Breast epithelium (tissue), 4 donors: ENCODE measurements around the gene ESPNL. TPM values are rescaled to one million over a fixed set of nuclear protein-coding genes. Genes with fewer than 3 reads are reported as not detected.
A peak's percentile ranks its signal among the peaks of the same experiment; 100 is the strongest.

Experiments
- DNase-seq, 2 donors: peaks; one replicate each; pipeline ENCODE4 v3.0.0-alpha.2; 2019; ENCODE audit warnings: low spot score in 2 of 2
- H3K27ac ChIP-seq, 2 donors: fragments of 200-600 bp; sonication (generic) in 1 of 2; one replicate each; pipeline ENCODE4 v1.5.1; 2016 to 2019; ENCODE audit warnings: mild to moderate bottlenecking in 1 of 2
- H3K27me3 ChIP-seq, 2 donors: fragments of 200-600 bp; sonication (generic) in 1 of 2; one replicate each; pipeline versions ENCODE4 v1.5.1 to v1.6.0; 2017 to 2019; ENCODE audit warnings: control low read depth in 1 of 2, mild to moderate bottlenecking in 1 of 2
- H3K36me3 ChIP-seq: fragments of 200-600 bp; one replicate; pipeline ENCODE4 v1.5.1; 2019
- H3K4me1 ChIP-seq, 2 donors: fragments of 200-600 bp; sonication (generic); one replicate each; pipeline ENCODE4 v1.5.1; 2016 to 2019; ENCODE audit warnings: control low read depth in 1 of 2
- H3K4me3 ChIP-seq, 3 donors: fragments of 200-600 bp; sonication (generic); 1 replicate in 2 of 3; 2 replicates in 1 of 3; pipeline ENCODE4 v1.5.1; 2016 to 2019; ENCODE audit warnings: mild to moderate bottlenecking in 3 of 3, moderate library complexity in 2 of 3
- H3K9me3 ChIP-seq, 2 donors: fragments of 200-600 bp; sonication (generic) in 1 of 2; one replicate each; pipeline ENCODE4 v1.5.1; 2016 to 2019; ENCODE audit warnings: control low read depth in 1 of 2
- POLR2A ChIP-seq: fragments of 450-650 bp; IDR thresholded peaks from one replicate; pipeline ENCODE4 v1.6.1; 2016; ENCODE audit warnings: antibody characterized with exemption, mild to moderate bottlenecking, moderate library complexity
- POLR2AphosphoS5 ChIP-seq, 3 donors: sonication (generic); formaldehyde crosslinking; IDR thresholded peaks; one replicate each; pipeline ENCODE4 v1.6.1; 2017; ENCODE audit warnings: antibody characterized with exemption in 3 of 3
- intact Hi-C: fragments of 100-400 bp; cut with DNase I; formaldehyde crosslinking; loops from one replicate; pipeline ENCODE4 v1.15.1; 2023; ENCODE audit warnings: low total_unique reads
- total RNA-seq, 3 donors: library from RNA; depleted of rRNA; stranded (reverse); fragments of >200 nt; gene quantifications; one replicate each; pipeline ENCODE4 v1.1.0, GENCODE V29; 2016
- TF ChIP-seq, protein P1 (sequence below), 3 donors: fragments of 450-650 bp; IDR thresholded peaks; one replicate each; pipeline ENCODE4 v1.5.1; 2016 to 2017; ENCODE audit warnings: antibody characterized with exemption in 3 of 3, mild to moderate bottlenecking in 3 of 3, moderate library complexity in 3 of 3

ESPNL gene
- total RNA-seq, 3 donors from 2014 or later = 0.15 to 1.3 (median 0.64) TPM

DNA sequence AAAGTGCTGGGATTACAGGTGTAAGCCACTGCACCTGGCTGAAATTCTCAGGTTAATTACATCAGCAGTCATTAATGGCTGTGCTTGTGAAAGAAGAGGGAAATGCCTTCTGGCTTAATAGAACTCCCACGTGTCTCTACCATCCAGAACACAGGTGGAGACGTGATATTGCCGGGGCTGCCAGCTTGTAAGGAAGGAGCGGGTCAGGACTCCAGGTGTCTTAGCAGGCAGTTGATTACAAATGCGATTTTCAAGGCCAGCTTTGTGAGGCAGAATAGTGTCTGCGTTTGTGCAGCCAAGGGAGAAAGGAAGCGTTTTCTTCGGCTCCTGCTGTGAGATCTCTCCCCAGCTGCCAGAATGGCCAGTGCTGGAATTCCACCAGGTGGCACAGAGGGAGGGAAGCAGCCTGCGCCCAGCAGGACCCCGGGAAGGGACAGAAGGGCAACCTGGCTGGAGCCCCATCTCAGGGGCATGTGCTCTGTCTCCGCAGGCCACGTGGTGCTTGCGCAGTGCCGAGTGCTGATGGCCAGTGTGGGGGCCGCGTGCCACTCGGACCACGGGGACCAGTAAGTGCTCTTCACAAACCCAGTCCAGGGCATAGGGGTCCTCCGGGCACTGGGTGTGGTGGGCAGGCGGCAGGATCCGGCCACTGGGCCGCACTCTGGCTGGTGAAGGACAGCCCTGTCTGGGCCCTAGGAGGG, 3.7 kb upstream of the ESPNL start:
- DNase-seq = peak in 1 of 2 donors; percentile 15
- no peak overlapping the region for H3K27ac ChIP-seq
- H3K36me3 ChIP-seq = no peaks in the 10 kb centered on the region
- TF ChIP-seq POLR2AphosphoS5 (IDR thresholded peaks at IDR 0.05) (no peak), POLR2A (no peak)
- TF ChIP-seq, protein P1, sequence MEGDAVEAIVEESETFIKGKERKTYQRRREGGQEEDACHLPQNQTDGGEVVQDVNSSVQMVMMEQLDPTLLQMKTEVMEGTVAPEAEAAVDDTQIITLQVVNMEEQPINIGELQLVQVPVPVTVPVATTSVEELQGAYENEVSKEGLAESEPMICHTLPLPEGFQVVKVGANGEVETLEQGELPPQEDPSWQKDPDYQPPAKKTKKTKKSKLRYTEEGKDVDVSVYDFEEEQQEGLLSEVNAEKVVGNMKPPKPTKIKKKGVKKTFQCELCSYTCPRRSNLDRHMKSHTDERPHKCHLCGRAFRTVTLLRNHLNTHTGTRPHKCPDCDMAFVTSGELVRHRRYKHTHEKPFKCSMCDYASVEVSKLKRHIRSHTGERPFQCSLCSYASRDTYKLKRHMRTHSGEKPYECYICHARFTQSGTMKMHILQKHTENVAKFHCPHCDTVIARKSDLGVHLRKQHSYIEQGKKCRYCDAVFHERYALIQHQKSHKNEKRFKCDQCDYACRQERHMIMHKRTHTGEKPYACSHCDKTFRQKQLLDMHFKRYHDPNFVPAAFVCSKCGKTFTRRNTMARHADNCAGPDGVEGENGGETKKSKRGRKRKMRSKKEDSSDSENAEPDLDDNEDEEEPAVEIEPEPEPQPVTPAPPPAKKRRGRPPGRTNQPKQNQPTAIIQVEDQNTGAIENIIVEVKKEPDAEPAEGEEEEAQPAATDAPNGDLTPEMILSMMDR (IDR thresholded peaks at IDR 0.05) = no peak
- H3K27me3 ChIP-seq = no peaks in the 10 kb centered on the region
- no peak overlapping the region for H3K4me3 ChIP-seq
- no peaks in the 10 kb centered on the region for H3K4me1 ChIP-seq
- H3K9me3 ChIP-seq = no peaks in the 10 kb centered on the region
- intact Hi-C loops = no loop called here

DNA sequence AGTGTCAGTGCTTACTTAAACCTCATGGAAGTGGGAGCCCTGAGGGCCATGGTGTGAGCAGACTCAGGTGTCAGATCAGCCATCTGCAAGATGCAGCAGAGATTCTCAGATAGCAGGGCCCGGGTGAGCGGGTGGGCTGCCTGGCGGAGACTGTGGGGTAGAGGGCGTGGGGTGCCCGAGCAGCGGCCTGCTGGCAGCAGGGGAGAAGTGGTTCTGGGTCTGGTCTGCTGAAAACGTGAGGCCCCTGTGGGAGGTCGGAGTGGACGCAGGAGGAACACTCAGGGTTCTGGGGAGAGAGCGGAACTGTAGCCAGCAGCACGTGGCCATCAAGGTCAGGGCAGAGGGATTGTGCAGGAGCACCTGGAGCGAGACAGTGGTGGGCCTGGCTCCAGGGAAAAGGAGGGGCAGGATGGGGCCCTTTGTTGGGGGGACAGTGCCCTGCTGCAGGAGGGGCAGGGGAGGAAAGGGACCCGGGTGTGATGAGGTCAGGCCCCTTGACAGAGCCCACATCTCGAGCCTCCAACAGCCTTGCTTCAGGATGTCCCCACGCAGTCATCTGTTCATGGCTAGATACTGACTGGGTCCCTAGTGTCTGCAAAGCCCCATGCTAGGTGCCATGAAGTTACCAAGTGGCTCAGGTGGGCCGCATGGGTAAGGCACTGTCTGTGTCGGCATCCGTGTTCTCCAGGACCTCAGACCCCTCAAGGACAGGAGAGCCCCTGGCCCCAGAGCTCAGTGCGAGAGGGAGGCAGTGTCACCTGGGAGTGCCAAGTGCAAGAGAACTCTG, 2.7 kb upstream of the ESPNL start:
- Histone ChIP-seq H3K27ac (no peak overlapping the region), H3K4me1 (no peaks in the 10 kb centered on the region), H3K36me3 (no peaks in the 10 kb centered on the region), H3K9me3 (no peaks in the 10 kb centered on the region), H3K27me3 (no peaks in the 10 kb centered on the region), H3K4me3 (no peak overlapping the region)
- TF ChIP-seq, protein P1 (IDR thresholded peaks at IDR 0.05) = no peak
- TF ChIP-seq POLR2AphosphoS5 (IDR thresholded peaks at IDR 0.05) = no peak
- no peak for TF ChIP-seq POLR2A
- intact Hi-C loops = no loop called here
- peak in 1 of 2 donors; percentile 6 for DNase-seq

DNA sequence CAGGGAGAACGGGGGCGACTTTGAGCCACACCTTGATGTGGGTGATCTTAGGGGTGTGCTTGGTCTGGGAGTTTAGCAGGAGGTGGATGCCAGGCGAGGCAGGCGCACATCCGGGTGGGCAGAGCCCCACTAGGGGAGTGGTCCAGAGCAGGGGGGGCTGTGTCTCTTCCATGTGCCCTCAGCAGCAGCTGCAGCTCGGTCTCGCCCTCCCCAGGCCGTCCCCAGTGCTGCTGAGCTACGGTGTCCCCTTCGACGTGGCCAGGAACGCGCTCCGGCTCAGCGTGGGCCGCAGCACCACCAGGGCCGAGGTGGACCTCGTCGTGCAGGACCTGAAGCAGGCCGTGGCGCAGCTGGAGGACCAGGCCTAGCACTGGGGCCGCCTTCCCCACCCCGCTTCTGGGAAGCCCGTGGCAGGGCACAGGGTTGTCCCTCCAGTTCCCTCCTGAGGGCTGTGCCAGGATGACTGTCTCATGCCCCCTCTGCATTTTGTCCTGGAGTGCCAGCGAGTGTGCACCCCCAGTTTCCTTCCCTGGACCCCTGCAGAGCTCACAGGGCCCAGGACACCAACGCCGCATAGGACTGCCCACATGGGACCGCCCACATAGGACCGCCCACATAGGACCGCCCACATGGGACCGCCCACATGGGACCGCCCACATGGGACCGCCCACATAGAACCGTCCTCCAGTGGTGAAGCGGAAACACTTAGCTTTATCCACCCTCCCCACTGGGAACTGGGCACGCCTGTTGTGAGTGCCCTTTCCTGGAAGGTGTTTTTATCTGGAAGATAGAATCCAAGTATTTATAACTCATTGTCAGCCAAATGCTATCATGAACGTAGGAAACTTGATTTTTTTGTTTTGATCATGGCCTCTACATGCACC, 1.9 kb upstream of the ESPNL start:
- no peak for TF ChIP-seq POLR2A
- TF ChIP-seq, protein P1 (IDR thresholded peaks at IDR 0.05) = no peak
- TF ChIP-seq POLR2AphosphoS5 (IDR thresholded peaks at IDR 0.05) = no peak
- intact Hi-C loops = no loop called here
- DNase-seq = no peak

DNA sequence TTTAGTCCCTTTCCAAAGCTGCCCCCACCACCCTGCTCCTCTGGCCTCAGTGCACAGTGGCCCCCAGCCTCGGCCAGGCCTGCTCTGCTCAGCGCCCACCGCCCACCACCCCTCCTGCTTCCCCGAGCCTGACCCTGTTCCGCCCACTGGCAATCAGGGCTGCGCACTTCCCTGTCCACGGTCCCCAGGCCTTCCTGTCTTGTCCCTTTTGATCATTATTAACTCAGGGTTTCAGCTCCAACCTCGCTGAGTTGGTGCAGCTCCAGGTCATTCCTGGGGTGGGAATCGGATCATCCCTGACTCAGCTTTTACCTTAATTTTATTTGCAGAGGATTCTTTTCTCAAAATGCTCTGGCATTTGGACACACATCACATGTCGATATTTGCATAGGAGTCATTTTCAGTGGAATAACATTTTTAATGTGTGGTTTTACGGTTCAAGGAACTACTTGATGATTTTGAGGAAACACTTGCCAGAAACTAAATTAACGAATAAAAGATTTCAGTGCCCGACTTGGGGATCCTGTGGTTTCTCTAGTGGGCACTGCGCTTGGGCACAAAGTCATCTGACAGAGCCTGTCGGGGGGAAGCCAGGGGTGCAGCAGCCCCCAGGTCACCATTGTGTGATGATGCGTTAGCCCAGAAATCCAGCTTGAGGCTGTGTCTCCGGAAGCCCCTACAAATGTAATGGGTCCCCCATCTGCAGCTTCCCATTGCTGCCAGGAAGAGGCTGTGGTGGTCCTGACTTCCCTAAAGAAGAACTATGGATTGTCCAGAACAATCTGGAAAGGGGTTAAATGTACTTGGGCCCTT, 1.0 kb upstream of the ESPNL start:
- intact Hi-C loops = no loop called here
- Histone ChIP-seq H3K36me3 (no peaks in the 10 kb centered on the region), H3K4me1 (no peaks in the 10 kb centered on the region), H3K27ac (no peak overlapping the region), H3K4me3 (no peak overlapping the region), H3K27me3 (no peaks in the 10 kb centered on the region), H3K9me3 (no peaks in the 10 kb centered on the region)
- TF ChIP-seq POLR2AphosphoS5 (IDR thresholded peaks at IDR 0.05) (no peak), POLR2A (no peak)
- TF ChIP-seq, protein P1 (IDR thresholded peaks at IDR 0.05) = no peak
- no peak for DNase-seq

More for the DNA sequence above, 1.9 kb upstream of the ESPNL start:
- Histone ChIP-seq H3K4me3 (no peak overlapping the region), H3K36me3 (no peaks in the 10 kb centered on the region), H3K27ac (no peak overlapping the region), H3K27me3 (no peaks in the 10 kb centered on the region), H3K9me3 (no peaks in the 10 kb centered on the region), H3K4me1 (no peaks in the 10 kb centered on the region)
